CD4-positive, alpha-beta T cell (primary cell): ENCODE results near the gene KCNMA1. TPM values are rescaled to one million over a fixed set of nuclear protein-coding genes. Genes with fewer than 3 reads are reported as not detected.

Experiments used
- ATAC-seq: fragments of 200-7000 bp; cut with Tn5 transposase; one replicate; pipeline ENCODE4 v1.10.0; 2022; ENCODE audit warnings: mild to moderate bottlenecking; ENCODE audit not compliant: poor library complexity
- CTCF ChIA-PET: fragments of 350-600 bp; sonication (Branson Sonifier 250); formaldehyde crosslinking; loops from one replicate; lab custom pipeline; 2021; ENCODE audit warnings: antibody characterized with exemption, inconsistent platforms; lab: Charles Lee
- POLR2A ChIA-PET: fragments of 350-600 bp; sonication (Branson Sonifier 250); formaldehyde crosslinking; loops from one replicate; lab custom pipeline; 2021; ENCODE audit warnings: antibody characterized with exemption, inconsistent platforms; lab: Charles Lee
- DNase-seq, 14 experiments: peaks; one replicate each; pipeline ENCODE4 v3.0.0-alpha.2; 2013 to 2020; ENCODE audit warnings: mixed read lengths in 2 of 14
- H3K27ac ChIP-seq, 2 donors: one replicate each; pipeline versions ENCODE4 v1.5.1 to v1.7.0; 2013; ENCODE audit warnings: low read length in 2 of 2, low read depth in 1 of 2, mild to moderate bottlenecking in 1 of 2
- H3K27me3 ChIP-seq, 2 experiments: 1 replicate in 1 of 2; 2 replicates in 1 of 2; pipeline versions ENCODE4 v1.6.1 to v1.7.0; 2013; ENCODE audit warnings: low read length in 2 of 2, control low read depth in 1 of 2, mild to moderate bottlenecking in 1 of 2, moderate library complexity in 1 of 2; ENCODE audit not compliant: insufficient read depth in 2 of 2, control insufficient read depth in 1 of 2
- H3K36me3 ChIP-seq: one replicate; pipeline ENCODE4 v1.6.1; 2013; ENCODE audit warnings: low read length, control low read depth; ENCODE audit not compliant: insufficient read depth
- H3K4me1 ChIP-seq: one replicate; pipeline ENCODE4 v1.6.1; 2013; ENCODE audit warnings: low read length, control low read depth; ENCODE audit not compliant: insufficient read depth
- H3K4me3 ChIP-seq: one replicate; pipeline ENCODE4 v1.5.1; 2013; ENCODE audit warnings: mild to moderate bottlenecking, low read length, moderate library complexity
- H3K9me3 ChIP-seq, 2 experiments: 1 replicate in 1 of 2; 2 replicates in 1 of 2; pipeline versions ENCODE4 v1.6.1 to v1.7.0; 2013; ENCODE audit warnings: low read length in 2 of 2, mild to moderate bottlenecking in 2 of 2, control low read depth in 1 of 2, moderate library complexity in 1 of 2; ENCODE audit not compliant: control insufficient read depth in 1 of 2, insufficient read depth in 1 of 2
- H3K27ac Mint-ChIP-seq: one replicate; pipeline ENCODE4 v1.8.0; 2020; ENCODE audit warnings: mixed read lengths
- H3K27me3 Mint-ChIP-seq: one replicate; pipeline ENCODE4 v1.8.0; 2021; ENCODE audit warnings: mixed read lengths
- H3K36me3 Mint-ChIP-seq: one replicate; pipeline ENCODE4 v1.8.0; 2021; ENCODE audit warnings: low read depth, mixed read lengths
- H3K4me1 Mint-ChIP-seq: one replicate; pipeline ENCODE4 v1.8.0; 2021; ENCODE audit warnings: low read depth, mixed read lengths
- H3K4me3 Mint-ChIP-seq: one replicate; pipeline ENCODE4 v1.8.0; 2020; ENCODE audit warnings: mild to moderate bottlenecking, mixed read lengths
- H3K9me3 Mint-ChIP-seq: one replicate; pipeline ENCODE4 v1.8.0; 2020; ENCODE audit warnings: mixed read lengths
- CTCF ChIP-seq: fragments of 200-600 bp; IDR thresholded peaks from one replicate; pipeline ENCODE4 v1.8.0; 2022; ENCODE audit warnings: antibody characterized with exemption, mild to moderate bottlenecking
- intact Hi-C, 2 experiments: fragments of 100-400 bp; cut with DNase I in 1 of 2; cut with micrococcal nuclease in 1 of 2; formaldehyde crosslinking; loops; one replicate each; pipeline versions ENCODE4 v1.15.1 to v1.9.0; 2023 to 2025; cut with DNase I, micrococcal nuclease
- total RNA-seq, 174 experiments: library from RNA in 2 of 174; stranded (reverse) in 2 of 174; gene quantifications; one replicate each; pipeline ENCODE4 v1.2.3 and lab custom pipeline; 2021 to 2026

Gene KCNMA1
- total RNA-seq, 2 experiments from 2014 or later = not detected

GRCh38 chr10:76977046-76977445 lies 660.6 kb downstream of the KCNMA1 start:
- H3K27ac Mint-ChIP-seq = no peak overlapping the region
- no peaks in the 10 kb centered on the region for H3K4me1 ChIP-seq
- no peaks in the 10 kb centered on the region for H3K27me3 Mint-ChIP-seq
- H3K36me3 Mint-ChIP-seq = no peaks in the 10 kb centered on the region
- H3K27me3 ChIP-seq = no peaks in the 10 kb centered on the region
- DNase-seq (no peak), ATAC-seq (no peak)
- no peaks in the 10 kb centered on the region for H3K4me1 Mint-ChIP-seq
- no peak overlapping the region for H3K4me3 Mint-ChIP-seq
- H3K9me3 ChIP-seq = no peaks in the 10 kb centered on the region
- TF ChIP-seq CTCF = no peak
- ChIA-PET POLR2A (no interaction called here), CTCF (no interaction called here)
- no peak overlapping the region for H3K27ac ChIP-seq
- intact Hi-C loops = no loop called here
- no peak overlapping the region for H3K4me3 ChIP-seq
- no peaks in the 10 kb centered on the region for H3K36me3 ChIP-seq
- no peaks in the 10 kb centered on the region for H3K9me3 Mint-ChIP-seq

GRCh38 chr10:76976142-76976541 lies 661.5 kb downstream of the KCNMA1 start:
- ATAC-seq (no peak), DNase-seq (no peak)
- Histone ChIP-seq H3K9me3 (no peaks in the 10 kb centered on the region), H3K27me3 (no peaks in the 10 kb centered on the region), H3K4me3 (no peak overlapping the region), H3K4me1 (no peaks in the 10 kb centered on the region), H3K27ac (no peak overlapping the region), H3K36me3 (no peaks in the 10 kb centered on the region)
- Mint-ChIP-seq H3K27ac (no peak overlapping the region), H3K27me3 (no peaks in the 10 kb centered on the region), H3K4me1 (no peaks in the 10 kb centered on the region), H3K36me3 (no peaks in the 10 kb centered on the region), H3K9me3 (no peaks in the 10 kb centered on the region), H3K4me3 (no peak overlapping the region)
- intact Hi-C loops = no loop called here
- TF ChIP-seq CTCF = no peak
- ChIA-PET CTCF (no interaction called here), POLR2A (no interaction called here)

GRCh38 chr10:76975126-76975525 lies 662.5 kb downstream of the KCNMA1 start:
- Histone ChIP-seq H3K27ac (no peak overlapping the region), H3K4me1 (no peaks in the 10 kb centered on the region), H3K4me3 (no peak overlapping the region), H3K36me3 (no peaks in the 10 kb centered on the region), H3K27me3 (no peaks in the 10 kb centered on the region), H3K9me3 (no peaks in the 10 kb centered on the region)
- ChIA-PET POLR2A (no interaction called here), CTCF (no interaction called here)
- intact Hi-C loops = no loop called here
- TF ChIP-seq CTCF = no peak
- H3K9me3 Mint-ChIP-seq = no peaks in the 10 kb centered on the region
- no peak for DNase-seq
- no peaks in the 10 kb centered on the region for H3K27me3 Mint-ChIP-seq
- no peak overlapping the region for H3K4me3 Mint-ChIP-seq
- ATAC-seq = no peak
- H3K36me3 Mint-ChIP-seq = no peaks in the 10 kb centered on the region
- no peaks in the 10 kb centered on the region for H3K4me1 Mint-ChIP-seq
- H3K27ac Mint-ChIP-seq = no peak overlapping the region
